HG03060 (cell line): Measurements from ENCODE around the gene MAP1S.
A peak's percentile ranks its signal among the peaks of the same experiment; 100 is the strongest.

Experiments
- ATAC-seq: cut with Tn5 transposase; IDR thresholded peaks from one replicate; pipeline ENCODE4 v1.9.1; 2021; ENCODE audit warnings: low read depth, moderate number of reproducible peaks; ENCODE audit not compliant: unreplicated experiment

The MAP1S gene

DNA sequence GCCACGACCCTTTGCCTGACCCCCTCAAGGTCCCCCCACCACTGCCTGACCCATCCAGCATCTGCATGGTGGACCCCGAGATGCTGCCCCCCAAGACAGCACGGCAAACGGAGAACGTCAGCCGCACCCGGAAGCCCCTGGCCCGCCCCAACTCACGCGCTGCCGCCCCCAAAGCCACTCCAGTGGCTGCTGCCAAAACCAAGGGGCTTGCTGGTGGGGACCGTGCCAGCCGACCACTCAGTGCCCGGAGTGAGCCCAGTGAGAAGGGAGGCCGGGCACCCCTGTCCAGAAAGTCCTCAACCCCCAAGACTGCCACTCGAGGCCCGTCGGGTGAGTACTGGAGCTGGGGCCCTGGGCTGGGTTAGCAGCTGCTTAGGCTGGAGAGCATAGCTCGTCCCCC, 8.6 kb downstream of the MAP1S start:
- no peak for ATAC-seq

DNA sequence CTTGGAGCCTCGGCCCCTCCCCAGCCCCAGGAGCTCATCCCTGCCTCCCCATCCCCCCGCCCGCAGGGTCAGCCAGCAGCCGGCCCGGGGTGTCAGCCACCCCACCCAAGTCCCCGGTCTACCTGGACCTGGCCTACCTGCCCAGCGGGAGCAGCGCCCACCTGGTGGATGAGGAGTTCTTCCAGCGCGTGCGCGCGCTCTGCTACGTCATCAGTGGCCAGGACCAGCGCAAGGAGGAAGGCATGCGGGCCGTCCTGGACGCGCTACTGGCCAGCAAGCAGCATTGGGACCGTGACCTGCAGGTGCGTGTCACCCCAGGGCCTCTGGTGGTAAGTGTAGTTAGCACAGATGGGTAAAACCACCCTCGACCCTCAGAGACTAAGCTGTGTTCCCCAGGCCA, 13.8 kb downstream of the MAP1S start:
- no peak for ATAC-seq

DNA sequence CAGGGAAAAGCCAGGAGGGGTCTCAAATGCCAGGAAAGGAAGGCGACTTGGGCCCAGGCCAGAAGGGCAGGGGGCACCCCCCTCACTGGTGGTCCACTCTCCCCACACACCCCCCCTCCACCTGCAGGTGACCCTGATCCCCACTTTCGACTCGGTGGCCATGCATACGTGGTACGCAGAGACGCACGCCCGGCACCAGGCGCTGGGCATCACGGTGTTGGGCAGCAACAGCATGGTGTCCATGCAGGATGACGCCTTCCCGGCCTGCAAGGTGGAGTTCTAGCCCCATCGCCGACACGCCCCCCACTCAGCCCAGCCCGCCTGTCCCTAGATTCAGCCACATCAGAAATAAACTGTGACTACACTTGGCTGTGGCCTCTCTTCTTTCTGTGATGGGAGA, 14.9 kb downstream of the MAP1S start:
- no peak for ATAC-seq

DNA sequence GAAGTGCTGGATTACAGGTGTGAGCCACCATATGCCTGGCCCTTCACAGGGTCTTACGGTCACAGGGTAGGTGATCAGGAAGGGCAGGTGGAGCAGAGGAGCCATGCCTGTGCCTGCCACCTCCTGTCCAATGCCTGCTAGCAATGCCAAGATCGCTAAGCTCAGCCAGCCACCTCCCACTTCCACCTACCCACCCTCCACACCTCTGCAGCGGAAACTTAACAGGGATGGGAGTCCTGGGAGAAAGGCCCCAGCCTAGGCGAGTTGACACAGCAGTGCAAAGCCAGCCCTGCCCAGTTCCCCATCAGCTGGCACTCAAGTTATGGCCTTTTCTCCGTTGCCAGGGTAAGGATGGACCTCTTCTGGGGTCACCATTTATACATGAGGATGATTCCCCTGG, 16.1 kb downstream of the MAP1S start:
- ATAC-seq, result no peak

DNA sequence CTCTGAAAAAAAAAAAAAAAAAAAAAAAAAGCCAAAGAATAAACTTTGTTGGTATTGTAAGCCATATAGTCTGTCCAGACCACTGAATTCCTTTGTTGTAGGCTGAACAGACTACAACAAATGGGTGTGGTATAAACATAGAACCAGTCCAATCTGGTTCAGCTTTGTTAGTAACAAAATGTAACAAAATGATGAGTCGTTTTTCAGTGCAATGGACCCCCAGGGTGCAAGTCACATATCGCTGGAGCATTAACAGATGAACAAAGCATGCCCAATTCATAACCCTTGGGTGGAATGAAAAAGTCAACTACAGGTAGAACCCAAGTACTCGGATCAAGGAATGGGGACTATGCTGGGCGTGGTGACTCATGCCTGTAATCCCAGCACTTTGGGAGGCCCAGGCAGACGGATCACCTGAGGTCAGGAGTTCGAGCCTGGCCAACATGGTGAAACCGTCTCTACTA, 18.4 kb downstream of the MAP1S start:
- no peak for ATAC-seq

DNA sequence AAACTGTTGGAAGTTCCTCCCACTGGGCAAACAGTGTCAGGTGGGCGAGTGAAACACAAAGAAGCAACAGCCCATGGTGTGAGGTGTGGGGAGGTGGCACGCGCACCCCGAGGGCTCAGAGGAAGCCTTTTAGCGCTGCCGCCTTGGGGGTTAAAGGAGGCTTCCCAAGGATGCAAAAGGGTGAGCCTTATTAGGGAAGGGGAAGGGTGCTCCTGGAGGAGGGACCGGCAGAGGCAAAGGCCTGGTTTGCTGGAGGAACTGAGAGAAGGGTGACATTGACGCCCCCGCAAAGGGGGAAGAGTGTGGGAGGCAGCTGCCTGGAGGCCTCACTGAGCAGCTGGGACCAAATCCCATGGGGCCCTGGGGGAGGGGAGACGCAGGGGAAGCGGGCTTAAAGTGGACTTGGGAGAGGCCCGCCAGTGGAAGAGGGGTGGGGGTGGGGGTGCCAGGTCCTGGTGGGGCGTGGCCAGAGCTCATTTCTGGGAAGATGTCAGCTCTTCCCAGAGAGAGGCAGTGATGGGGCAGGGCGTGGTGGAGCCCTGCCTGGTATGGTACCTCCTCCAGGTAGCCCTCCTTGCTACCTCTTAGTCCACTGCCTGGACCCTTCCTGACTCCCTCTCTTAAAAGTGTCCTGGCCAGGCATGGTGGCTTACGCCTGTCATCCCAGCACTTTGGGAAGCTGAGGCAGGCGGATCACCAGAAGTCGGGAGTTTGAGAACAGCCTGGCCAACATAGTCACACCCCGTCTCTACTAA, 20.0 kb downstream of the MAP1S start:
- ATAC-seq, result no peak

DNA sequence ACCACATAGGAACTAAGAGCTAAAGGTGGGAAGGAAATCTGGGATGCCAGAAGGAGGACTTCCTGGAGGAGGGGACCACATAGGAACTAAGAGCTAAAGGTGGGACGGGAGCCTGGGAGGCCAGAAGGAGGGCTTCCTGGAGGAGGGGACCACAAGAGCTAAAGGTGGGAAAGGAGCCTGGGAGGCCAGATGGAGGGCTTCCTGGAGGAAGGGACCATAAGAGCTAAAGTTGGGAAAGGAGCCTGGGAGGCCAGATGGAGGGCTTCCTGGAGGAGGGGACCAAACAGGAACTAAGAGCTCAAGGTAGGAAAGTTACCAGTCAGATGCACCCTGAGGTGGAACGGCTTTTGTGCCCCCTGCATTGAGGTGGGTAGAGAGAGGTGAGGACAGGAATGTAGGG, 22.2 kb downstream of the MAP1S start:
- ATAC-seq, result no peak

DNA sequence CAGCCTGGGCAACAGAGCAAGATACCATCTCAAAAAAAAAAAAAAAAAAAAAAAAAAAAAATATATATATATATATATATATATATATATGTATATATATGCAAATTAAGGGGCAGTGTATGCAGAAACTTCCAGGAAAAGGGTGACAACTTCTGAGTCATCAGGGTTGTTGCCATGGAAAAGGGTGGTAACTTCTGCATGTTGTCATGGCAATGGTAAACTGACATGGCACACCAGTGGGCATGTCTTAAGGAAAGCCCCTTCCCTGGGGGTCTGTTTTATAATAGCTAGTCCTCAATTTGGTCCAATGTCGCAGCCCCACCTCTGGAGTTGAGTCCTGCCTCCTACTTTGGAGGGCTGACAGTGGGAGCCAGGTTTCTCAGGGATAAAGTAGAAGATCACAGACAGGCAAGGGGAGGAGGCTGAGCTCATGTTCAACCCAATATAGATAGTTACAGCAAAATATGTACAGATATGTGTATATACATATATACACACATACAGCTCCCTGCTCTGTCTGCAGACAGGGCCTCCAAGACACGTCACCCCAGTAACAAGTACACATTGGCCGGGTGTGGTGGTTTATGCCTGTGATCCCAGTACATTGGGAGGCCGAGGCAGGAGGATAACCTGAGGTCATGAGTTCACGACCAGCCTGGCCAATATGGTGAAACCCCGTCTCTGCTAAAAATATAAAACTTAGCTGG, 24.7 kb downstream of the MAP1S start:
- ATAC-seq, result no peak

DNA sequence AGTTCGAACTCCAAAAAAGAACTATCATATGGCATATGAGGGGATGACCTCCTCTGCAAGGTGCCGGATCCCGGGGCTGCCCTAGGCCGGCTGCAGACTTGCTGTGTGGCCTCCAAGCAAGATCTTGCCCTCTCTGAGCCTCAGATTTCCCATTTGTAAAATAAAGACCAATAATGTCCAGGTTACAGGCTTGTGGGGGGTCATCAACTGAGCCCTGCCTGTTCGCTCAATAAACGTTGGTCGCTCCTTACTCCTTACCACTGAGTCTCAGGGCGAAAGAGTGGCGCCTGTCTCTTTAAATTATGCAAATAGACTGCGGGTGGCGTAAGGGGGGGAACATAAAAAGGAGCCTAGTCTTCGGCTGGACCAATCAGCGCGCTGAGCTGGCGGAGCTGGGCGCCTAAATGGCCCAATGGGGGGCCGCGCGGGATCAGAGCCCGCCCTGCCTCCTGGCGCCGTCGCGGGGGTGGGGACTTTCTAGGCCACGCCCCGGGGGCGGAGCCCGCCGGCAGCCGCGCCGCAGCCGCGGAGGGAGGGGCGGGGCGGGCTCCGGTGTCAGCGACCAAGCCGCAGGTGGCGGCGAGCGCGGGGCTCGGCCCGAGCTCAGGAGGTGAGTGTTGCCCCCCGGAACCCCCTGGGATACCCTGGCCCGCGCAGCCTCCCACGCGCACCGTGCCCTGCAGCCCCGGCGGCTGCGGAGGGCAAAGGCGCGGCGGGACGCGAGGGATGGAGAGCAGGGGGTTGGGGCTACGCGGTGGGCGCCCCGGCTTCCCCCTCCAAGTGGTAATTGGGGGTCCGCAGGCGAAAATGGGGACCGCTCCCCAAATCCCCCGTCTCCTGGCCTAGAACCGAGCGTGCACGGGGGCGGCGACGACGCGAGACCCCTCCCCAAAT, 28.2 kb downstream of the MAP1S start:
- no peak for ATAC-seq

DNA sequence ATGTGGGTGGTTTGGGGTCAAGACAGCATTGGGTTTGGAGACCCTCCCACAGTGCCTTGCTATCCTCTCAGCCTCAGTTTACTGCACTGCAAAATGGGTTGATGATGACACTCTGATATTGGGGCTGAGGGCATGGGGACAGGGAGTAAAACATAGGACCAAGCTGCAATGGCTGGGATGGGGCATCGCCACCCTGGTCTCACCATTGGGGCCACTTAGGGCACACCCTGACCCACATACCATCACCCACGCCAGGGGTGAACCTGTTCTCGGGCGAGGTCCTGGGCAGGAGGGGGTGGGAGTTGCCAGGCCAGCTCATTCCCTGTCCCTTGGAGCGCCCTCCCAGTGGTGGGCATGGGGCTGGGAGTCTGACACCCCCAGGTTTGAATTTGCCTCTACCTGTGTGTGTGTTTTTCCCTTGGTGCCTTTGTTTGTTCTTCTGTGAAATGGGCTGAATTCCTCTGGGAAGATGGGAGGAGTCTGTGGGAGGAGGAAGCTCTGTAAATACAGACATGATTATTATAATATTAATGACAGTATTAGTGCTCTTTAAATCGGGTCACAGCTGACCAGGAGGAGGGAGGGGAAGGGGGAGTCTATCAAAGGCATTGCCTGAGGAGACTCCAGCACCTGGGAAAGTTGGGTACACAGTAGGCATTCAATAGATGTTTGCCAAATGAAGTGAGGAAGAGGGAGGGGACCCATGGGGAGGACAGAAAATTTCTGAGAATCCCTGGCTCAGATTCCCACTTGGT, 29.8 kb downstream of the MAP1S start:
- no peak for ATAC-seq

DNA sequence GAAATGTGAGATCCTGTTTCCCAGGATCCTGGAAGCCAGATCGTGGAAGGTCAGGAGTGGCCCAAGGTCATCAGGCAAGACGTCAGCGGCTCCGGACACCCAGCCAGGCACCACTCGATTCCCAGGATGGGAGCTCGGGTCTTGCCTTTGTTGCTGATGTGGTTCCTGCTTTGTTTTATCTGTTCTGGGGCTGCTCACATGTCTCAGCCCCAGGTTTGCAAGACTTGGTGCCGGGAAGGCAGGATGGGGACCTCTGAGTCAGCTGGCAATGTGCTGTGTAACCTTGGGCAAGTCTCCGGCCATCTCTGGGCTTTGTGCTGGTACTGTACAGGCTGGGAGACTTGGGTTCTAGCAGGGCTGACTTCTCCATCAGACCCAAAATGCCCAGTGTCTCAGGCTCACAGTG, 30.6 kb downstream of the MAP1S start:
- ATAC-seq, result no peak

DNA sequence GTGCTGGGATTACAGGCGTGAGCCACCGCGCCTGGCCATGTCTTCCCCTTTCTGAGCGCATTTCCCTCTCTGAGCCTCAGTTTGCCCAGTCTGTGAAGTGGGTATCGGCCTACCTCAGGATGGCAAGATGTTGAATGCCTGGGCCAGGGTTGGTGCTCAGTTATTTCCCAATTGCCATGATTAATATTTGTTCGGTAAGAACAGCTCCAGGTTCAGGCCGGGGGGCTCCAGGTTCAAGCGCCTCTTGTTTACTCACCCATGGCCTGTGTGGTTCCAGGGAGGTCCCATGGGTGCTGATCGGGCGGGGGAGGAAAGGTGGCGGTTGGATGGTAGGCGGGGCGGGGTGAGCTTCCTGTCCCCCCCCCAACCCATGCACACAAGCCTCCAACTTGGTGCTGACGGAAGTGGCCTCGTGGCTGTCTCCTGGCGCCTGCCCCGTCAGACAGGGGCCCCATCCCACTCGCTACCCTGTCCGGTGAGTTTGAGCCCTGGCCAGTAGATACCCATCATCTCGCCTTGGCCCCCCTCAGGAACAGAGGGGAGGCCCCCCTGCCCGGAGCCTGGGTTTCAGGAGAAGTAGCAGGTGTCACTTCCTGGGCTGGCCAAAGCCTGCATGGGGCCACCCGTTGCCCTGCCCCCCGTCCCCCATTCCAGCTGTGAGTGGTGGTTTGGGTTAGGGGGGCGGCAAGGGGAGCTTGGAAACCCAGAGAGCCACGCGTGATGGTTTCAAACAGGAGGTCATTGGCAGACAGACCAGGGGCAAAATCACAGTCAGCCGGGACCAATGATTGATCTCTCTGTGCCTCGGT, 32.0 kb downstream of the MAP1S start, which contains the start of gene FCHO1:
Gene FCHO1, plus strand, starts transcription at position 375 of the 809 bp plus-strand sequence. CDS start 3,688 bp downstream, outside the sequence.
- ATAC-seq, result no peak

DNA sequence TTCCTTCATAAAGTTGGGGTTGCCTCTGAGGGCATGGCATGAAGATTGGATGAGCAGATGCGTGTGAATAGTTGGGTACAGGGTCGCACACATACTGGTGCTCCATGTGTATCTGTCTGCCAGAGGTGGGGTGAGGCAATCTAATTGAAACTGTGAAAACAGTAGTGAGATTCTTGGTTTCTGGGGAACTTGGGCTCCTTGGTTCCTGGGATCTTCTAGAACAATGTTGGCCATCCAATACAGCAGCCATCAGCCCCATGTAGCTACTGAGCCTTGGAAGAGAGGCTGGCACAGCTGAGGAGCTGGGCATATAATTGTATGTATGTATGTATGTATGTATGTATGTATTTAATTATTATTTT, 32.6 kb downstream of the MAP1S start:
- no peak for ATAC-seq

DNA sequence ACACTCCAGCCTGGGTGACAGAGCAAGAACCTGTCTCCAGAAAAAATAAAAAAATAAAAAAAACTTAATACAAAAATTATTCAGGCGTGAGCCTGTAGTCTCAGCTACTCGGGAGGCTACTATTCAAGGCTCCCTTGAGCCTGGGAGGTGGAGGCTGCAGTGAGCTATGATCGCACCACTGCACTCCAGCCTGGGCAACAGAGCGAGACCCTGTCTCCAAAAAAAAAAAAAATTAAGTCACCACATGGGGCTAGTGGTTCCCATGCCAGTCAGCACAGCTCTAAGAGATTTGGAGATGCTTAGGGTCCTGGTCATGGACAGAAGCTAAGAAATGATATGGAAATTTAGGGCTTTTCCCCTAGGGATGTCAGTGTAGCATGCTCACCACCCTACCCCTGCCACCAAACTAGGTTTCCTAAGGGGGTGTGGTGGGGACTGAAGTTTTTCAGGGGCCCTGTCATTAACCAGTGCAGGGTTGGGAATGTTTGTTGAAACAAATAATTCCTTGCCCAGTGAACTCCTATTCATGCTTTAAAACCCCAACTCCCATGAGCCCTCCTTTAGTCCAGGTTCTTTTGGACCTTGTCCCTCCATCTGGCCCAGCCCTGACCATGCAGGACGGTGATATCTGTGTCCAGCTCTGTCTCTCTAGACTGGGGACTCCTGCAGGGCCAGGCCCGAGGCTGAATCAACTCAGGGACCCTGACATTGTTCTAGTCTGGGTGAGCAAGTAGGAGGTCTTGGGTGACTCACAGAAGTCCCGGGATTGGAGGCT, 33.8 kb downstream of the MAP1S start:
- ATAC-seq, result no peak

DNA sequence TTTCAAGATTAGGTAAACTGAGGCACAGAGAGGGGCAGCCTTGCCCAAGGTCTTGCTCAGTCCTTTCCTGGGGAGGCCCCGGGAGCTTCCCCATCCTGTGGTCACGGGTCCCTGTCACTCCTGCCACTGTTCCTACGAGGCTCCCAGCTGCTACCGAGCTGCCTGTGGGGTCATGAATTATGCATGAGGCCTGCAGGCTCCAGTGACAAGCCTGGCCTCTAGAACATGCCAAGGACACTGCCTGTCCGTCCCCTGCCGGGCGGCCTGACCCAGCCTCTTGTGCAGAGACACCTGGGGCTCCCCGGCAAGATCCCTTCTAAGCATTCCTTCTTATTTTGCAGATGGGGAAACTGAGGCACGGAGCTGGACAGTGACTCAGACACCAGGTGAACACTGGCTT, 34.7 kb downstream of the MAP1S start:
- ATAC-seq, result no peak

DNA sequence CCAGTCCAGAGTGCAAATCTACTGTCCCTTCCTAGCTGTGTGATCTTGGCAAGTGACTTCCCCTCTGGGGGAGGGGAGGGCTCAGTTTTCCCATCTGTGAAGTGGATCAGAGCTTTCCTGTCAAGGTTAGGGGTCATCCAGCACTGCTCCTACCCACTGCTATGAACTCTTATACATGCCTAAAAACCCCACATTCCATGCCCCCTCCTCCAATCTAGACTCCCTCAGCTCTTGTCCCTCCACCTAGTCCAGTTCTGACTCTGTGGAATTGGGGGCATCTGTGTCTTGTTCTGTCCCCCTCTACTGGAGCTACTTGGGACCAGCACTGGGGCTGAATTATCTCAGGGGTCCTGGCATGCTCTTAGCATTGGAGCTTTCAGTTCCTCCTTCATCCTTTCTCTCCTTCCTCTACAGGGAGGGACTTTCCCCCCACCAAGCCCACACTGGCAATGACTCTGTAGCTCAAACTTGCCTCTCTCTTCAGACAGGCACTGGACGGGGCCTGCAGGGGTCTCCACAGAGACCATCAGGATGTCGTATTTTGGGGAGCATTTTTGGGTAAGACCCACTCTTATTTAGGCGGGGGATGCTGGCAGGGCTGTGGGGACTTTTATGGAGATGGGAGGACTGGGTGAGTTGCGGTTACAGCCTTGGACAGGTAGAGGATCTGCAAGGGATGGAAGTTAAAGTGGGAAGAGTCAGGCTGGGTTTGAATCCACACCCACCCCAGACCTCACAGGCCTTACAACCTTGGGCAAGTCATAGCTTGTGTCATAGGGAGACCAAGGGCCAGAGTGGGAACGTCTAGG, 35.6 kb downstream of the MAP1S start:
- peak; percentile 42 for ATAC-seq

DNA sequence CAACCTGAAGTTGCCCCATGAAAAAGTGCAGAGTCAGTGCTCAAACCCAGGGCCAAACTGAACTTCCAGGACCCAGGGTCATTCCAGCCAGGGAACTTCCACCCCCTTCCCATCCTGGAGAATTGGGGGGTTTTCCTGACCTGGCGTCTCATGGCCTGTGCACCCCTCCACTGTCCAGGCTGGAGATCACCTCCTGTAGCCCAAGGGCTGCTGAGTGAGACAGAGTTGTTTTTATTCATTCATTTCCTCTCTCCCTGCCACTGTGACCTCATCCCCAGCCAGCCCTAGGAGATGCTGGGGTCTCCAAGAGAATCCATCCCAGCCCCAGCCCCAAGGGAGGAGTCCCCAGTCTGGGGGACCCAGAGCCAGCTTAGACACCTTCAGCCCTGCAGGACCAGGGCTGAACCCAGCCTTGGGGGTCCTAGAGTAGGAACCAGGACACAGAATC, 36.2 kb downstream of the MAP1S start:
- no peak for ATAC-seq
